Measurements from ENCODE around the gene FKBP5.

GRCh38 chr6:35727231-35727934 lies 38.7 kb upstream of the FKBP5 start:
- TF ChIP-seq, protein P1, sequence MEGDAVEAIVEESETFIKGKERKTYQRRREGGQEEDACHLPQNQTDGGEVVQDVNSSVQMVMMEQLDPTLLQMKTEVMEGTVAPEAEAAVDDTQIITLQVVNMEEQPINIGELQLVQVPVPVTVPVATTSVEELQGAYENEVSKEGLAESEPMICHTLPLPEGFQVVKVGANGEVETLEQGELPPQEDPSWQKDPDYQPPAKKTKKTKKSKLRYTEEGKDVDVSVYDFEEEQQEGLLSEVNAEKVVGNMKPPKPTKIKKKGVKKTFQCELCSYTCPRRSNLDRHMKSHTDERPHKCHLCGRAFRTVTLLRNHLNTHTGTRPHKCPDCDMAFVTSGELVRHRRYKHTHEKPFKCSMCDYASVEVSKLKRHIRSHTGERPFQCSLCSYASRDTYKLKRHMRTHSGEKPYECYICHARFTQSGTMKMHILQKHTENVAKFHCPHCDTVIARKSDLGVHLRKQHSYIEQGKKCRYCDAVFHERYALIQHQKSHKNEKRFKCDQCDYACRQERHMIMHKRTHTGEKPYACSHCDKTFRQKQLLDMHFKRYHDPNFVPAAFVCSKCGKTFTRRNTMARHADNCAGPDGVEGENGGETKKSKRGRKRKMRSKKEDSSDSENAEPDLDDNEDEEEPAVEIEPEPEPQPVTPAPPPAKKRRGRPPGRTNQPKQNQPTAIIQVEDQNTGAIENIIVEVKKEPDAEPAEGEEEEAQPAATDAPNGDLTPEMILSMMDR (IDR thresholded peaks at IDR 0.05; ENCODE audit: low read length): no peak
- TF ChIP-seq EZH2 (optimal IDR thresholded peaks at IDR 0.05; ENCODE audit: low read depth, low read length) (no peak), EZH2phosphoT487 (IDR thresholded peaks at IDR 0.05; ENCODE audit: low read length) (no peak)

Data from MM.1S (cell line).